Occipital lobe (tissue), 2 donors: ENCODE results near the gene BTNL3. TPM values are rescaled to one million over a fixed set of nuclear protein-coding genes. Genes with fewer than 3 reads are reported as not detected.
"Not testable (repeated sequence)": the region's sequence is repeated elsewhere in the genome, so short reads cannot be mapped to it uniquely, and the experiment has no call there.

Source experiments
- DNase-seq: peaks from one replicate; lab custom pipeline; 2025; lab: John Stamatoyannopoulos, UW
- total RNA-seq: library from RNA; depleted of rRNA; stranded (reverse); fragments of >200 nt; gene quantifications from one replicate; pipeline ENCODE4 v1.2.3, GENCODE V29; 2014

The BTNL3 gene
- total RNA-seq, 1 donor from 2014 or later, result not detected

GRCh38 chr5:181024245-181025064 is 35.8 kb downstream of the BTNL3 start:
- no peak for DNase-seq

GRCh38 chr5:181027452-181028031 is 38.9 kb downstream of the BTNL3 start:
- no peak for DNase-seq

GRCh38 chr5:181028032-181028819 is 39.6 kb downstream of the BTNL3 start:
- DNase-seq, result no peak

DNA sequence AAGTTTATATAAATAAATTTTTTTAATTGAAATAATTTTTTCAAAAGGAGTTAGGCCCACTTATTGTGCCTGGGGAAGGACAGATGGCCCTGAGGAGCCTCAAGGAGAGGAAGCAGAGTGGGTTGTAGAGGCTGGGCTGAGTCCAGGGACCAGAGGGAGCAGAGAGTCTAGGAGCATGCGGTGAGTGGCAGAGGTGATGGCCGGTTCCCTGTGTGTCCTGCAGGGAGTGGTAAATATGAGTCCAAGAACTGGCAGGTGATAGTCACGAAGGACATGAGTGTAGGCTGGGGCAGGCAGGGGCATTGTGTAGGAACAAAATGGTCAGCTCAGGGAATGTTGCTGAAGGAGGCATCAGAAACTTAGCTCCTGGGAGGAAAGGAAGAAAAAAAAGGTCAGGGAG is 43.1 kb downstream of the BTNL3 start:
- no peak for DNase-seq

- DNase-seq, result no peak
These were observed 47.6 kb downstream of the BTNL3 start for GRCh38 chr5:181035991-181036815.

GRCh38 chr5:181036816-181037364 is 48.2 kb downstream of the BTNL3 start:
- DNase-seq, result no peak

DNA sequence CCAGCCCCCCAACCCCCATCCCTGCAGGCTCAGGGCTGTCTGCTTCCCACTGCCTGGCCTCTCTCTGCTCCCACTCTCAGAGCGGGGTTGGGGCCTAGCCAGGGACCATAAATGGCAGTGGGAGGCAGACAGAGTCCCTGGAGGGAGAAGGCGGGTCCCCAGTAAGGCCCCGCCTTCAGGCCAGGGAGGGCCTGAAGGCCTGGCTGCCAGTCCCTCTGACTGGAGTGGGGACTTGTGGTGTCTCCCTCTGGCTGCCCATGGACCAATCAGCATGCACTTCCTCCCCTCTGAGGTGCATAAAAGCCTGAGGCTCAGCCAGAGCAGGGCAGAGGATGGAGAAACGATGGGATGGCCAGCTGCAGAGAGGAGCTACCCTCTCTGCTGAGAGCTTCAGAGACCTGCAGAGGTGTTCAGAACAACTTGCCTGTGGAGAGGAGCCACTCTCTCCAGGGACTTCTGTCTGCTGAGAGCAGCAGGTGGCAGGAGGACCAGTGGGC is 48.8 kb downstream of the BTNL3 start:
- no peak for DNase-seq

GRCh38 chr5:181039471-181039870 is 50.8 kb downstream of the BTNL3 start:
- DNase-seq, result no peak

DNA sequence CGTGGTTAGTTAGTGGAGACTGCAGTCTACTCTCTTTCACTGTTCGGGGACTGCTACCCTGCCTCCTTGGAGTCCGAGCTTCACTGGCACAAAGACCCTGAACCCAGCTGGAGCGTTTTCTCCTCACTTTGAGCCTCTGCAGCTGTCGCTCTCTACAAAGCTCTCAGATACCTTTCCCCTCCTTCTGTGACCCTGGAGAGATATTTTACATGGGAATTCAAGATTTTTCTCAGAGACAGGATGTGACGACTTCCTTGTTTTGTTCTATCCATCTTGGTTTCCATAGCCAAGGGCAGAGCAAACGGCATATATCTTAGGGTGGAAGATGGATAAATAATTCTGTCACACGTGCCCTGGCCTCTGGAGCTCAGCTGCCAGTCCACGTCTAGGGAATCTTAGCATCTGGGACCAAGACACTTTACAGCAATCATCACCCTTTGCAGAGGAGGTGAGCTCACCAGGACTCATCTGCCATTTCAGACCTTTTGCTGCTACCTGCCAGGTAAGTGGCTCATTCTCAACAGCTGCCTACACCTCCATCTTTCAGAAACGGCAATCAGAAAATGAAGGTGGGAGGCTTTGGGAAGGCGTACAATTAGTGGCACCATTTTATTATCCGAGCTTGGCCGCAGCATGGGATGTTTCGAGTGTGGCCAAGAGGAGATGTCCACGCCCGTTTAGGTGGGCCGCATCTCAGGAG is 51.4 kb downstream of the BTNL3 start, which contains the start of gene BTNL9:
BTNL9 (plus strand) TSS at position 336 of the 700 bp plus-strand sequence. CDS start 5,224 bp downstream, outside the sequence.
- no peak for DNase-seq

DNA sequence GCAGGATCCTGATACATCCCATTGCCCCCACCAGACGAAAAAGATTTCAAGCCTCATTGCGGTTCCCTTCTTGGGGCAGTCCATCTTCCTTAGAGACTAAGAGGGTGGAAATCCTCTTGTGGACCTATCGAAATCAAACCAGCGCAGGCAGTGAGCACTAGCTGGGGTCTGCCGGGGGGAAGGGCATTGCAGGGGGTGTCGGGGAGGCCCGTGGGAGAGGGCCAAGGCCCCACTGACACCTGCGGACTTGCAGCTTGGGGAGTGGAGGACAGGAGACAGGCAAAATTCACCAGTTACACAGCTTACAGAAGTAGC is 51.9 kb downstream of the BTNL3 start:
- no peak for DNase-seq

GRCh38 chr5:181041043-181041442 is 52.4 kb downstream of the BTNL3 start:
- DNase-seq, result no peak

- DNase-seq, result no peak
These were observed 53.5 kb downstream of the BTNL3 start for GRCh38 chr5:181042036-181042713.

GRCh38 chr5:181042722-181043121 is 54.1 kb downstream of the BTNL3 start:
- DNase-seq, result no peak

GRCh38 chr5:181043285-181044092 is 54.8 kb downstream of the BTNL3 start:
- DNase-seq, result no peak

GRCh38 chr5:181044093-181044599 is 55.5 kb downstream of the BTNL3 start:
- DNase-seq, result no peak

DNA sequence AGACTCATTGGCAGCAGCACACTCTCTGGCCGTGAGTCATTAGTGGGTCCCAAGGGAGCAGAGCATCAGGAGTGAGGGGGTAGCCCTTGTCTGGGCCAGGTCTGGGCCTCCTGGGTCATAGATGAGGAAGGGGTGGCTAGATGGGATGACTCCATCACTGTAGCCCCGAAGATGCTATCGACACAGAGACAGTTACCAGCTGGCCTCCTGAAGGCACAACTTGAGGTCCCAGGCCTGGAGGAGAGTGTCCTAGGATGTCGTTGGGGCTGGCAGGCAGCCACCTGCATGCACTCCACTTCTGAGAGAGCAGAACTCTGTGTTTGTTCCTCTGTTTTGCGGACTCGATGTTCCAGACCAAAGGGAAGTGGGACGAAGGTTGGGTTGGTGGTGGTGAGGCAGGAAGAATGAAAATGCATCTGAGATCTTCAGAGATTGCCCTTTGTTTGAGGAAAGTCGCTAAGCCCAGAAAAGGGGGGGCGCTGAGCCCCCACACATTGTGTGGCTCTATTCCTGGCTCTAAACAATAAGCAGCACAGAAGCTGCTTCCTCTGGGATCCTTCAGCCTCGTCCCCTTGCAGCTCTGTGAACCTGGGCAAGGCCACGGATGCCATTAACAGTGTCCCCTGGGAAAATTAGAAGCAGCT is 56.1 kb downstream of the BTNL3 start:
- no peak for DNase-seq

GRCh38 chr5:181045316-181045715 is 56.7 kb downstream of the BTNL3 start:
- DNase-seq, result no peak

DNA sequence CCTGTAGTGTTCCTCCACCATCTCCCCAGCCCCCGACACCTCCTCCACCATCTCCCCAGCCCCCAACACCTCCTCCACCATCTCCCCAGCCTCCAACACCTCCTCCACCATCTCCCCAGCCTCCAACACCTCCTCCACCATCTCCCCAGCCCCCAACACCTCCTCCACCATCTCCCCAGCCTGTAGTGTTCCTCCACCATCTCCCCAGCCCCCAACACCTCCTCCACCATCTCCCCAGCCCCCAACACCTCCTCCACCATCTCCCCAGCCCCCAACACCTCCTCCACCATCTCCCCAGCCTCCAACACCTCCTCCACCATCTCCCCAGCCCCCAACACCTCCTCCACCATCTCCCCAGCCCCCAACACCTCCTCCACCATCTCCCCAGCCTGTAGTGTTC is 57.2 kb downstream of the BTNL3 start:
- not testable (repeated sequence) for DNase-seq
